Measurements from ENCODE around the gene RIN3.

Gene RIN3

DNA sequence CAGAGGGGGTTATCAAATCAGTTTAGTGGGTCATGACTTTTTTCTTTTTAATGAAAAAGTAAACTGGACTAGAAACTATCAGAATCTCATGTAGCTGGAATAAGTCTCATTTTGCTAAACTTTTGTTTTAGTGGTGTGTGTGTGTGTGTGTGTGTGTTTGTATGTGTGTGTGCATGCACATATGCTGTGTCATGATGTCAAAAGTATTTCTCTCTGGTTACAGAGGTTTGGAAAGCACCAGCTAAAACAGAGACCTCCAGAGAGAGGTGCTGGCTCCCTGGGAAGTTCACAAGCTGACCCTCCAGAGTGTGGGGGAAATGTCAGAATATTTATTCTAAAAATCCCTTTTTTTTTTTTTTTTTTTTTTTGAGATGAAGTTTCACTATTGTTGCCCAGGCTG lies 120.1 kb downstream of the RIN3 start:
- DNase-seq: no peak
- no peak overlapping the region for H3K4me2 ChIP-seq (ENCODE audit: low read depth, low read length)
- TF ChIP-seq, protein P1, sequence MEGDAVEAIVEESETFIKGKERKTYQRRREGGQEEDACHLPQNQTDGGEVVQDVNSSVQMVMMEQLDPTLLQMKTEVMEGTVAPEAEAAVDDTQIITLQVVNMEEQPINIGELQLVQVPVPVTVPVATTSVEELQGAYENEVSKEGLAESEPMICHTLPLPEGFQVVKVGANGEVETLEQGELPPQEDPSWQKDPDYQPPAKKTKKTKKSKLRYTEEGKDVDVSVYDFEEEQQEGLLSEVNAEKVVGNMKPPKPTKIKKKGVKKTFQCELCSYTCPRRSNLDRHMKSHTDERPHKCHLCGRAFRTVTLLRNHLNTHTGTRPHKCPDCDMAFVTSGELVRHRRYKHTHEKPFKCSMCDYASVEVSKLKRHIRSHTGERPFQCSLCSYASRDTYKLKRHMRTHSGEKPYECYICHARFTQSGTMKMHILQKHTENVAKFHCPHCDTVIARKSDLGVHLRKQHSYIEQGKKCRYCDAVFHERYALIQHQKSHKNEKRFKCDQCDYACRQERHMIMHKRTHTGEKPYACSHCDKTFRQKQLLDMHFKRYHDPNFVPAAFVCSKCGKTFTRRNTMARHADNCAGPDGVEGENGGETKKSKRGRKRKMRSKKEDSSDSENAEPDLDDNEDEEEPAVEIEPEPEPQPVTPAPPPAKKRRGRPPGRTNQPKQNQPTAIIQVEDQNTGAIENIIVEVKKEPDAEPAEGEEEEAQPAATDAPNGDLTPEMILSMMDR (IDR thresholded peaks at IDR 0.05; ENCODE audit: low read length): no peak
- TF ChIP-seq EZH2phosphoT487 (IDR thresholded peaks at IDR 0.05; ENCODE audit: low read length) (no peak), EZH2 (optimal IDR thresholded peaks at IDR 0.05; ENCODE audit: low read depth, low read length) (no peak)
- H3K4me1 ChIP-seq (ENCODE audit: low read length): no peaks in the 10 kb centered on the region
- no peaks in the 10 kb centered on the region for H3K27me3 ChIP-seq (replicated peaks; ENCODE audit: insufficient read depth, low read length)
- no peaks in the 10 kb centered on the region for H3K79me2 ChIP-seq (ENCODE audit: low read length)
- H3K4me3 ChIP-seq (ENCODE audit: low read length): no peak overlapping the region
- no peaks in the 10 kb centered on the region for H4K20me1 ChIP-seq (ENCODE audit: insufficient read depth, low read length)
- no peaks in the 10 kb centered on the region for H3K9me2 ChIP-seq (replicated peaks; ENCODE audit: insufficient read depth, low read length)
- no peaks in the 10 kb centered on the region for H3F3A ChIP-seq (ENCODE audit: insufficient read depth, low read length)
- no peak overlapping the region for H3K9ac ChIP-seq (ENCODE audit: low read length)
- no peaks in the 10 kb centered on the region for H3K9me3 ChIP-seq (replicated peaks; ENCODE audit: insufficient read depth, low read length)
- no peak overlapping the region for H2AFZ ChIP-seq (ENCODE audit: low read length)
- H3K27ac ChIP-seq (ENCODE audit: low read length): no peak overlapping the region
- no peaks in the 10 kb centered on the region for H3K36me3 ChIP-seq (replicated peaks; ENCODE audit: insufficient read depth, low read length)

DNA sequence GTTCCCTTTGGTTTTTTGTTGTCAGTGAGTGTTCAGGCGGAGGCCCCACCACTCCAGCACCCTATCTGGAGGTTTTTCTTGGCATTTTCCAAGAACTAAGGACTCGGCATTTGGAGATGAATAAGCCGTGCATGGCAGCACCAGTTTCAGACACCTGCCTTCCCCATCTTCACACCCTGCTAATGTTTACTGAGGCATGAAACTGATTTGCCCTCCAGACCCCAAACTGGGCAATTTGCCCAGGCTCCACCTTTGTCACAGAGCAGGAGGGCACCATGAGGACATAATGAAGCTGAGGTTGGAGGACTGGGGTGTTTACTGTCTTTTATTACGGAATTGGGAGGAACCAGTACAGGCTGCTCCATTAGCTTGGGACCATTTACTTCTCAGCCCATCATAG lies 121.5 kb downstream of the RIN3 start:
- H3K4me1 ChIP-seq (ENCODE audit: low read length): no peaks in the 10 kb centered on the region

DNA sequence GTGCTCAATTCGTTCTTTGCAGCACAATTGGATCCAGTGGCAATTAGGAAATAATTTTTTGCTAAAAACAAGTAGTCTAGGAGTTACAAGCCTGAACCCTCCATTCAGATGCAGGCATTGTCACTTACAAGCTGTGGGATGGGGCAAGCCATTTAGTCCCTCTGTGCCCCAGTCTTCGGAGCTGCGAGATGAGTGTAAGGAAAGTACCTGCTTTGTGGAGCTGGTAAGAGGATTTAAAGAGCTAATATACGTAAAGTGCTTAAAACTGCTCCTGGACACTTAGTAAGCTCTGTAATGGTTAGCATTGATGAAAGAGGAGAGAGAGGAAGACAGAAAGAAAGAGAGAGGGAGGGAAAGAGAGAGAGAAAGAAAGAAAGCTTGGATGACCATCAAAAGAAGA lies 122.3 kb downstream of the RIN3 start:
- no peak overlapping the region for H2AFZ ChIP-seq (ENCODE audit: low read length)
- H3K27me3 ChIP-seq (replicated peaks; ENCODE audit: insufficient read depth, low read length): no peaks in the 10 kb centered on the region
- no peak for DNase-seq
- H3K9me2 ChIP-seq (replicated peaks; ENCODE audit: insufficient read depth, low read length): no peaks in the 10 kb centered on the region
- no peaks in the 10 kb centered on the region for H3K36me3 ChIP-seq (replicated peaks; ENCODE audit: insufficient read depth, low read length)
- H3K27ac ChIP-seq (ENCODE audit: low read length): no peak overlapping the region
- H3F3A ChIP-seq (ENCODE audit: insufficient read depth, low read length): no peaks in the 10 kb centered on the region
- H3K79me2 ChIP-seq (ENCODE audit: low read length): no peaks in the 10 kb centered on the region
- H3K4me2 ChIP-seq (ENCODE audit: low read depth, low read length): no peak overlapping the region
- H3K9me3 ChIP-seq (replicated peaks; ENCODE audit: insufficient read depth, low read length): no peaks in the 10 kb centered on the region
- no peak for TF ChIP-seq EZH2phosphoT487 (IDR thresholded peaks at IDR 0.05; ENCODE audit: low read length)
- no peak overlapping the region for H3K4me3 ChIP-seq (ENCODE audit: low read length)
- H3K9ac ChIP-seq (ENCODE audit: low read length): no peak overlapping the region
- H4K20me1 ChIP-seq (ENCODE audit: insufficient read depth, low read length): no peaks in the 10 kb centered on the region
- no peaks in the 10 kb centered on the region for H3K4me1 ChIP-seq (ENCODE audit: low read length)

More for the DNA sequence above, 121.5 kb downstream of the RIN3 start:
- Histone ChIP-seq H3K27me3 (replicated peaks; ENCODE audit: insufficient read depth, low read length) (no peaks in the 10 kb centered on the region), H3F3A (ENCODE audit: insufficient read depth, low read length) (no peaks in the 10 kb centered on the region), H3K9me3 (replicated peaks; ENCODE audit: insufficient read depth, low read length) (no peaks in the 10 kb centered on the region), H3K4me3 (ENCODE audit: low read length) (no peak overlapping the region), H3K4me2 (ENCODE audit: low read depth, low read length) (no peak overlapping the region), H2AFZ (ENCODE audit: low read length) (no peak overlapping the region), H3K36me3 (replicated peaks; ENCODE audit: insufficient read depth, low read length) (no peaks in the 10 kb centered on the region), H3K9ac (ENCODE audit: low read length) (no peak overlapping the region), H3K9me2 (replicated peaks; ENCODE audit: insufficient read depth, low read length) (no peaks in the 10 kb centered on the region), H4K20me1 (ENCODE audit: insufficient read depth, low read length) (no peaks in the 10 kb centered on the region), H3K27ac (ENCODE audit: low read length) (no peak overlapping the region), H3K79me2 (ENCODE audit: low read length) (no peaks in the 10 kb centered on the region)
- no peak for TF ChIP-seq EZH2 (optimal IDR thresholded peaks at IDR 0.05; ENCODE audit: low read depth, low read length)
- TF ChIP-seq EZH2phosphoT487 (IDR thresholded peaks at IDR 0.05; ENCODE audit: low read length): no peak
- TF ChIP-seq, protein P1 (IDR thresholded peaks at IDR 0.05; ENCODE audit: low read length): no peak
- no peak for DNase-seq

- Histone ChIP-seq H3K4me3 (ENCODE audit: low read length) (no peak overlapping the region), H3K79me2 (ENCODE audit: low read length) (no peaks in the 10 kb centered on the region), H3K9me3 (replicated peaks; ENCODE audit: insufficient read depth, low read length) (no peaks in the 10 kb centered on the region), H3K9me2 (replicated peaks; ENCODE audit: insufficient read depth, low read length) (no peaks in the 10 kb centered on the region), H3K9ac (ENCODE audit: low read length) (no peak overlapping the region), H3K27ac (ENCODE audit: low read length) (no peak overlapping the region), H4K20me1 (ENCODE audit: insufficient read depth, low read length) (no peaks in the 10 kb centered on the region), H3K27me3 (replicated peaks; ENCODE audit: insufficient read depth, low read length) (no peaks in the 10 kb centered on the region), H3K4me2 (ENCODE audit: low read depth, low read length) (no peak overlapping the region), H3F3A (ENCODE audit: insufficient read depth, low read length) (no peaks in the 10 kb centered on the region), H3K4me1 (ENCODE audit: low read length) (no peaks in the 10 kb centered on the region), H2AFZ (ENCODE audit: low read length) (no peak overlapping the region), H3K36me3 (replicated peaks; ENCODE audit: insufficient read depth, low read length) (no peaks in the 10 kb centered on the region)
- TF ChIP-seq EZH2 (optimal IDR thresholded peaks at IDR 0.05; ENCODE audit: low read depth, low read length): no peak
- TF ChIP-seq EZH2phosphoT487 (IDR thresholded peaks at IDR 0.05; ENCODE audit: low read length): no peak
- TF ChIP-seq, protein P1 (IDR thresholded peaks at IDR 0.05; ENCODE audit: low read length): no peak
- DNase-seq: no peak
Observed at GRCh38 chr14:92637228-92637627, 123.6 kb downstream of the RIN3 start.
